Peyer's patch (tissue), 4 donors: ENCODE measurements around the gene RFX2. TPM values are rescaled to one million over a fixed set of nuclear protein-coding genes. Genes with fewer than 3 reads are reported as not detected.
"Not testable (repeated sequence)": the region's sequence is repeated elsewhere in the genome, so short reads cannot be mapped to it uniquely, and the experiment has no call there.

Experiments used
- DNase-seq, 3 donors: peaks; one replicate each; pipeline ENCODE4 v3.0.0-alpha.2; 2017 to 2019
- H3K27ac ChIP-seq, 4 donors: fragments of 200-600 bp; sonication (generic); one replicate each; pipeline ENCODE4 v1.5.1; 2016 to 2019
- H3K27me3 ChIP-seq, 2 donors: fragments of 200-600 bp; sonication (generic); one replicate each; pipeline ENCODE4 v1.5.1; 2019
- H3K36me3 ChIP-seq, 3 donors: fragments of 200-600 bp; sonication (generic); one replicate each; pipeline ENCODE4 v1.5.1; 2016 to 2019
- H3K4me1 ChIP-seq, 4 donors: fragments of 200-600 bp; sonication (generic); one replicate each; pipeline ENCODE4 v1.5.1; 2016 to 2019
- H3K4me3 ChIP-seq, 4 donors: fragments of 200-600 bp; sonication (generic); 1 replicate in 3 of 4; 2 replicates in 1 of 4; pipeline ENCODE4 v1.5.1; 2016 to 2019; ENCODE audit warnings: mild to moderate bottlenecking in 1 of 4
- H3K9me3 ChIP-seq, 4 donors: fragments of 200-600 bp; sonication (generic); one replicate each; pipeline ENCODE4 v1.5.1; 2016 to 2019; ENCODE audit warnings: mild to moderate bottlenecking in 1 of 4
- CTCF ChIP-seq, 6 experiments: fragments of 450-650 bp in 4 of 6; fragments of 200-600 bp in 2 of 6; sonication (generic) in 1 of 6; IDR thresholded peaks; one replicate each; pipeline ENCODE4 v1.5.1; 2017 to 2019; ENCODE audit warnings: antibody characterized with exemption in 6 of 6, mild to moderate bottlenecking in 3 of 6, moderate library complexity in 1 of 6
- POLR2A ChIP-seq, 2 donors: fragments of 450-650 bp; IDR thresholded peaks; one replicate each; pipeline ENCODE4 v1.5.1; 2017; ENCODE audit warnings: antibody characterized with exemption in 2 of 2, mild to moderate bottlenecking in 2 of 2, moderate library complexity in 2 of 2
- total RNA-seq, 4 donors: library from RNA; depleted of rRNA; stranded (reverse); fragments of >200 nt; gene quantifications; one replicate each; pipeline ENCODE4 v1.1.0, GENCODE V29; 2016

RFX2 gene
- total RNA-seq, 4 donors from 2014 or later: 2.6 to 33.9 (median 10.3) TPM

- Histone ChIP-seq H3K27me3 (no peaks in the 10 kb centered on the region), H3K4me1 (no peaks in the 10 kb centered on the region), H3K36me3 (no peaks in the 10 kb centered on the region), H3K27ac (peak overlapping the region in 2 of 4 donors; percentile 46 to 76), H3K4me3 (no peak overlapping the region), H3K9me3 (no peaks in the 10 kb centered on the region)
- peak in 1 of 3 donors; percentile 32 for DNase-seq
- TF ChIP-seq POLR2A (IDR thresholded peaks at IDR 0.05) (no peak), CTCF (IDR thresholded peaks at IDR 0.05) (no peak)
Measured at GRCh38 chr19:6074709-6075403, 35.4 kb downstream of the RFX2 start.

GRCh38 chr19:6073858-6074708, 36.2 kb downstream of the RFX2 start:
- peak overlapping the region in 2 of 4 donors; percentile 14 to 76 for H3K27ac ChIP-seq
- TF ChIP-seq POLR2A (IDR thresholded peaks at IDR 0.05): no peak
- peak in 1 of 3 donors; percentile 42 for DNase-seq

GRCh38 chr19:6073233-6073632, 37.1 kb downstream of the RFX2 start:
- not testable (repeated sequence) for H3K27me3 ChIP-seq, H3K36me3 ChIP-seq, DNase-seq, H3K4me3 ChIP-seq, H3K4me1 ChIP-seq, H3K9me3 ChIP-seq
- H3K27ac ChIP-seq: peak overlapping the region in 1 of 4 donors; percentile 76

More at GRCh38 chr19:6073858-6074708, 36.2 kb downstream of the RFX2 start:
- Histone ChIP-seq H3K4me3 (no peak overlapping the region), H3K4me1 (no peaks in the 10 kb centered on the region), H3K9me3 (no peaks in the 10 kb centered on the region), H3K27me3 (no peaks in the 10 kb centered on the region), H3K36me3 (no peaks in the 10 kb centered on the region)

- Histone ChIP-seq H3K27me3 (no peaks in the 10 kb centered on the region), H3K4me1 (peaks cover 0 to 19% (median 0%) of the 10 kb centered on the region in 4 donors), H3K4me3 (no peak overlapping the region), H3K27ac (peak overlapping the region in 2 of 4 donors; percentile 21 to 73), H3K36me3 (no peaks in the 10 kb centered on the region), H3K9me3 (no peaks in the 10 kb centered on the region)
- DNase-seq: no peak
- TF ChIP-seq CTCF (IDR thresholded peaks at IDR 0.05) (no peak), POLR2A (IDR thresholded peaks at IDR 0.05) (no peak)
Measured at GRCh38 chr19:6071875-6072274, 38.4 kb downstream of the RFX2 start.

GRCh38 chr19:6070720-6071485, 39.4 kb downstream of the RFX2 start:
- DNase-seq: peak in 1 of 3 donors; percentile 44
- Histone ChIP-seq H3K4me3 (no peak overlapping the region), H3K9me3 (no peaks in the 10 kb centered on the region), H3K27ac (peak overlapping the region in 2 of 4 donors; percentile 35 to 73), H3K36me3 (no peaks in the 10 kb centered on the region), H3K27me3 (no peaks in the 10 kb centered on the region), H3K4me1 (peaks cover 0 to 25% (median 2%) of the 10 kb centered on the region in 4 donors)
- TF ChIP-seq POLR2A (IDR thresholded peaks at IDR 0.05): no peak
- TF ChIP-seq CTCF (IDR thresholded peaks at IDR 0.05): no peak

GRCh38 chr19:6070207-6070681, 40.1 kb downstream of the RFX2 start:
- TF ChIP-seq CTCF (IDR thresholded peaks at IDR 0.05): no peak
- no peak for TF ChIP-seq POLR2A (IDR thresholded peaks at IDR 0.05)
- no peaks in the 10 kb centered on the region for H3K9me3 ChIP-seq
- no peaks in the 10 kb centered on the region for H3K27me3 ChIP-seq
- peak overlapping the region in 1 of 4 donors; percentile 73 for H3K27ac ChIP-seq
- peak in 1 of 3 donors; percentile 24 for DNase-seq
- no peak overlapping the region for H3K4me3 ChIP-seq
- H3K36me3 ChIP-seq: no peaks in the 10 kb centered on the region
- H3K4me1 ChIP-seq: peaks cover 0 to 31% (median 2%) of the 10 kb centered on the region in 4 donors
